Measurements from ENCODE around the gene MRTFA. TPM values are rescaled to one million over a fixed set of nuclear protein-coding genes. Genes with fewer than 3 reads are reported as not detected.

Gene MRTFA
- total and polyA plus RNA-seq, 4 donors = 7.5 to 22.0 (median 9.6) TPM

- TF ChIP-seq CTCF (IDR thresholded peaks at IDR 0.05; ENCODE audit: low read depth, low read length, missing input control) (no peak), TAF1 (conservative IDR thresholded peaks at IDR 0.05) (peak; percentile 21), FOXA1 (IDR thresholded peaks at IDR 0.05) (no peak), RXRA (IDR thresholded peaks at IDR 0.05) (no peak), YY1 (IDR thresholded peaks at IDR 0.05) (peak; percentile 93)
Observed at GRCh38 chr22:40519284-40519947, 117.1 kb downstream of the MRTFA start (continued).

DNA sequence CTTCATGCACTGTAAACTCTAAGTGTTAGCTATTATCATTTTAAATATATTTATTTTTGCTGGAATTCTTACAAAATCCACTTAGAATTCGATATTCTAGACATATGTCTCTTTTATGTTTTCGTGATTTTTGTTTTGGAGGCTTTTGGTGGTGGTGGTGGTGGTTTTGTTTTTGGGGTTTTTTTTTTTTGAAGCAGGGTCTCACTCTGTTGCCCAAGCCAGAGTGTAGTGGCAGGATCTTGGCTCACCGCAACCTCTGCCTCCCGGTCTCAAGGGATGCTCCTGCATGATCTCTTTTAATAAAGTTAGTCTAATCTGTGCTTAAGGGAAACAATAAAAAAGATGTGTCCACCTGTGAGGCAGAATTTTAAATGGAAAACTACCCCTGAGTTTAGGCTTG is 117.7 kb downstream of the MRTFA start:
- 93% methylated on average over 4 of the region's 4 CpGs for WGBS
- no peak for TF ChIP-seq HNF4A (conservative IDR thresholded peaks at IDR 0.05)
- TF ChIP-seq, protein P1, sequence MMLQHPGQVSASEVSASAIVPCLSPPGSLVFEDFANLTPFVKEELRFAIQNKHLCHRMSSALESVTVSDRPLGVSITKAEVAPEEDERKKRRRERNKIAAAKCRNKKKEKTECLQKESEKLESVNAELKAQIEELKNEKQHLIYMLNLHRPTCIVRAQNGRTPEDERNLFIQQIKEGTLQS (IDR thresholded peaks at IDR 0.05) = no peak
- no peak for TF ChIP-seq MAX (IDR thresholded peaks at IDR 0.05)
- TF ChIP-seq YY1 (IDR thresholded peaks at IDR 0.05) = no peak
- no peak for TF ChIP-seq EGR1 (IDR thresholded peaks at IDR 0.05; ENCODE audit: low read depth in 2 of 2)
- TF ChIP-seq GABPA (IDR thresholded peaks at IDR 0.05 in 1 of 2, conservative IDR thresholded peaks at IDR 0.05 in 1 of 2) = no peak
- no peak for TF ChIP-seq SP1 (IDR thresholded peaks at IDR 0.05)
- TF ChIP-seq RAD21 (IDR thresholded peaks at IDR 0.05) = no peak
- TF ChIP-seq TAF1 (conservative IDR thresholded peaks at IDR 0.05) = no peak
- TF ChIP-seq HNF4G (IDR thresholded peaks at IDR 0.05) = no peak
- TF ChIP-seq FOXA1 (IDR thresholded peaks at IDR 0.05) = no peak
- no peak for TF ChIP-seq JUND (IDR thresholded peaks at IDR 0.05)
- TF ChIP-seq CTCF (IDR thresholded peaks at IDR 0.05; ENCODE audit: low read depth, low read length, missing input control) = no peak
- no peak for TF ChIP-seq NR2F2 (IDR thresholded peaks at IDR 0.05)
- TF ChIP-seq ZBTB33 (IDR thresholded peaks at IDR 0.05) = no peak
- TF ChIP-seq REST (IDR thresholded peaks at IDR 0.05) = no peak
- H3K27me3 ChIP-seq (ENCODE audit: control insufficient read depth in 4 of 4, insufficient read depth in 4 of 4, low read length in 3 of 4) = no peaks in the 10 kb centered on the region

More for the DNA sequence above, 117.7 kb downstream of the MRTFA start:
- H3K4me3 ChIP-seq (ENCODE audit: low read depth in 1 of 3, low read length in 3 of 3) = no peak overlapping the region
- H3K36me3 ChIP-seq (ENCODE audit: control insufficient read depth in 4 of 4, insufficient read depth in 3 of 4, low read depth in 1 of 4, low read length in 3 of 4) = no peaks in the 10 kb centered on the region
- H3K4me1 ChIP-seq (ENCODE audit: control insufficient read depth in 4 of 4, insufficient read depth in 4 of 4, low read length in 3 of 4) = peaks cover 0 to 6% (median 2%) of the 10 kb centered on the region in 4 donors
- no peaks in the 10 kb centered on the region for H3K9me3 ChIP-seq (ENCODE audit: control insufficient read depth in 4 of 4, low read length in 3 of 4)
- H3K9ac ChIP-seq (ENCODE audit: low read depth in 1 of 2, low read length in 2 of 2) = no peak overlapping the region
- H3K27ac ChIP-seq (ENCODE audit: low read depth in 1 of 2, low read length in 2 of 2) = peak overlapping the region; percentile 45 to 55
- no peak for DNase-seq (ENCODE audit: low spot score)
